Heart right ventricle (tissue), 16 donors: ENCODE results near the gene TMEM51. TPM values are rescaled to one million over a fixed set of nuclear protein-coding genes. Genes with fewer than 3 reads are reported as not detected.

Experiments
- ATAC-seq, 8 donors: fragments of 200-7000 bp; cut with Tn5 transposase; one replicate each; pipeline ENCODE4 v1.9.1; 2020; ENCODE audit warnings: mild to moderate bottlenecking in 8 of 8, moderate library complexity in 8 of 8, moderate number of reproducible peaks in 1 of 8
- DNase-seq, 2 donors: peaks; one replicate each; pipeline ENCODE4 v3.0.0-alpha.2; 2020
- H3K27ac ChIP-seq, 10 donors: fragments of 200-600 bp; sonication (generic) in 2 of 10; one replicate each; pipeline versions ENCODE4 v1.5.0 to v1.8.0; 2020 to 2022; ENCODE audit warnings: mild to moderate bottlenecking in 3 of 10
- H3K27me3 ChIP-seq, 7 donors: fragments of 200-600 bp; one replicate each; pipeline ENCODE4 v1.8.0; 2021 to 2022; ENCODE audit warnings: mild to moderate bottlenecking in 2 of 7
- H3K36me3 ChIP-seq, 9 donors: fragments of 200-600 bp; sonication (generic) in 1 of 9; one replicate each; pipeline versions ENCODE4 v1.5.0 to v1.8.0; 2020 to 2022; ENCODE audit warnings: mild to moderate bottlenecking in 2 of 9
- H3K4me1 ChIP-seq, 9 donors: fragments of 200-600 bp; sonication (generic) in 1 of 9; one replicate each; pipeline versions ENCODE4 v1.5.0 to v1.8.0; 2020 to 2022; ENCODE audit warnings: mild to moderate bottlenecking in 4 of 9
- H3K4me3 ChIP-seq, 10 donors: fragments of 200-600 bp; sonication (generic) in 2 of 10; one replicate each; pipeline versions ENCODE4 v1.5.0 to v1.8.0; 2020 to 2022; ENCODE audit warnings: mild to moderate bottlenecking in 7 of 10, moderate library complexity in 2 of 10
- H3K9me3 ChIP-seq, 11 donors: fragments of 200-600 bp in 10 of 11; sonication (generic) in 2 of 11; one replicate each; pipeline versions ENCODE4 v1.5.0 to v1.8.0; 2013 to 2022; ENCODE audit warnings: mild to moderate bottlenecking in 2 of 11, control low read depth in 1 of 11, moderate library complexity in 1 of 11
- whole genome bisulfite sequencing, 2 donors: extraction: QIAGEN DNeasy Blood & Tissue Kit; methylation state at CpG; one replicate each; pipeline ENCODE4 v1.1.7; 2013; ENCODE audit warnings: inconsistent platforms in 1 of 2; 5-methylcytosine and 5-hydroxymethylcytosine counted together
- intact Hi-C, 10 donors: fragments of 100-400 bp; cut with DNase I; formaldehyde crosslinking; loops; one replicate each; pipeline versions ENCODE4 v1.11.1 to v1.14.2; 2022
- polyA plus RNA-seq, 2 donors: library from polyadenylated mRNA; stranded (reverse); fragments of 200-250 nt; gene quantifications; one replicate each; pipeline ENCODE4 v1.2.3, GENCODE V29; 2013
- total RNA-seq, 10 donors: library from RNA; stranded (reverse); fragmentation: NEBNext Ultra II Directional in 3 of 10; extraction: Animal tissue kit (Norgen Biotek cat#: 25700) in 3 of 10; gene quantifications; one replicate each; pipeline versions ENCODE4 v1.2.1 to v1.2.4, GENCODE V29; 2021 to 2023
- TF ChIP-seq, protein P1 (sequence below), 9 donors: fragments of 200-600 bp; sonication (generic) in 2 of 9; IDR thresholded peaks; one replicate each; pipeline versions ENCODE4 v1.5.0 to v1.8.0; 2021 to 2022; ENCODE audit warnings: antibody characterized with exemption in 9 of 9, mild to moderate bottlenecking in 5 of 9, moderate library complexity in 1 of 9
- donor health status: Arrhythmogenic right ventricular cardiomyopathy.
- donor health status: ischemic (EF 13 %, LVEDD 7.1; RV severe dilation, severe dysfunction).
- donor health status: healthy with polysubstance abuse.
- donor health status: DM: no; HTN: yes; CAD: no.
- donor health status: DM: no; HTN: no; CAD: no.
- donor health status: ischemic (EF 25% LVEDD 6.9; RV normal size, moderate dysfunction).
- donor health status: ischemic (EF 25% LVEDD 5.7; RV mildly dilated, moderate dysfunction).
- donor health status: healthy.
- donor health status: DM: yes; HTN: yes; CAD: no.
- donor health status: Ischemic cardiomyopathy.
- donor health status: ischemic (EF 35%, LVEDD 5.7; RV mildly dilated, moderate dysfunction).
- donor health status: nonischemic (EF 11% LVEDD 7.7; RV severe dilation, severe dysfunction).
- donor health status: DM: yes; HTN: yes; CAD: no.
- donor health status: PGD.
- donor health status: ischemic (EF 29% LVEDD 5.4; RV normal size, mild dysfunction).
- donor health status: nonischemic (EF 23%, LVEDD 6.1; RV moderate dilation, normal function).

TMEM51 gene
- total and polyA plus RNA-seq, 12 donors, result 2.0 to 9.5 (median 3.2) TPM

DNA sequence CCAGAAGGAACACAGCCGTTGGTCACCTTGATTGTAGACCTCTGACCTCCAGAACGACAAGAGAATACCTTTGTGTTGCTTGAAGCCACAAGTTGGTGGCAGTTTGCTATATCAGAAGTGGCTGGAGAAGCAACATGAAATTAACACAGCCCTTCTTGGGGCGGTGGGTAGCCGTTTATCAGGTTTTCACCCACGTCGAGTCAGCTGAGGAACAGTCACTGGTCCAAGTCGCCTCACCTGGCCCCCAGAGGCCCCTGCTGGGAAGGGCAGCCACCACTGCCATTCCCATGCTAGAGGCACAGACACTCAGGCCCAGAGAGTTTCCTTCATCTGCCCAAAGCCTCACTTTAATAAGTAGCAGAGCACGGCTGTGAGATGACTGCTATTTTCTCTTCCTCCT lies 37.7 kb downstream of the TMEM51 start:
- no peak for DNase-seq
- intact Hi-C loops, result no loop called here
- Histone ChIP-seq H3K27ac (peak overlapping the region in 1 of 10 donors; percentile 9), H3K36me3 (no peaks in the 10 kb centered on the region), H3K27me3 (no peaks in the 10 kb centered on the region), H3K4me1 (peaks cover 0 to 28% (median 13%) of the 10 kb centered on the region in 9 donors), H3K4me3 (no peak overlapping the region), H3K9me3 (no peaks in the 10 kb centered on the region)
- 86 to 89% methylated on average over 8 of the region's 8 CpGs for WGBS, 2 donors
- ATAC-seq, result no peak
- TF ChIP-seq, protein P1, sequence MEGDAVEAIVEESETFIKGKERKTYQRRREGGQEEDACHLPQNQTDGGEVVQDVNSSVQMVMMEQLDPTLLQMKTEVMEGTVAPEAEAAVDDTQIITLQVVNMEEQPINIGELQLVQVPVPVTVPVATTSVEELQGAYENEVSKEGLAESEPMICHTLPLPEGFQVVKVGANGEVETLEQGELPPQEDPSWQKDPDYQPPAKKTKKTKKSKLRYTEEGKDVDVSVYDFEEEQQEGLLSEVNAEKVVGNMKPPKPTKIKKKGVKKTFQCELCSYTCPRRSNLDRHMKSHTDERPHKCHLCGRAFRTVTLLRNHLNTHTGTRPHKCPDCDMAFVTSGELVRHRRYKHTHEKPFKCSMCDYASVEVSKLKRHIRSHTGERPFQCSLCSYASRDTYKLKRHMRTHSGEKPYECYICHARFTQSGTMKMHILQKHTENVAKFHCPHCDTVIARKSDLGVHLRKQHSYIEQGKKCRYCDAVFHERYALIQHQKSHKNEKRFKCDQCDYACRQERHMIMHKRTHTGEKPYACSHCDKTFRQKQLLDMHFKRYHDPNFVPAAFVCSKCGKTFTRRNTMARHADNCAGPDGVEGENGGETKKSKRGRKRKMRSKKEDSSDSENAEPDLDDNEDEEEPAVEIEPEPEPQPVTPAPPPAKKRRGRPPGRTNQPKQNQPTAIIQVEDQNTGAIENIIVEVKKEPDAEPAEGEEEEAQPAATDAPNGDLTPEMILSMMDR (IDR thresholded peaks at IDR 0.05), result no peak

DNA sequence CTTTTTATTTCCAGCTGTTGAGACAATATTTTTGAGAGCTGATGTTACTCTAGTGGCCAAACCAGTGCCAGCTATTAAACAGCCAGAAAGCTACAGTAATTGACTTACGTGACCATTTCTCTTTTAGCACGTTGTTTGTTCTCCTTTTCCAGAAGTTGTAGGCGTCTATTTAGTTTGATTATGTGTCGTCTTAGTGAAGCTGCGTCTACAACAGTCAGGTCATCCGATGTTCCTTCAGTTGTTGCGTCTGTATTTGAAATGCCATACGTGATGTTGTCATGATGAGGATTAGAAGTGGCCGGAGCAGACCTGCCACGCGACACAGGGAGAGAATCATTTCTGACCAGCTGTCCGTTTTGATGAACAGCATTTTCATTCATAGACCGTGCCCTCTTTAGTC lies 38.2 kb downstream of the TMEM51 start:
- ATAC-seq (no peak), DNase-seq (no peak)
- intact Hi-C loops, result no loop called here
- H3K27me3 ChIP-seq, result no peaks in the 10 kb centered on the region
- H3K27ac ChIP-seq, result no peak overlapping the region
- peaks cover 0 to 28% (median 13%) of the 10 kb centered on the region in 9 donors for H3K4me1 ChIP-seq
- WGBS, 2 donors, result 82 to 85% methylated on average over 13 of the region's 13 CpGs
- H3K36me3 ChIP-seq, result no peaks in the 10 kb centered on the region
- TF ChIP-seq, protein P1 (IDR thresholded peaks at IDR 0.05), result no peak
- H3K9me3 ChIP-seq, result no peaks in the 10 kb centered on the region
- H3K4me3 ChIP-seq, result no peak overlapping the region

DNA sequence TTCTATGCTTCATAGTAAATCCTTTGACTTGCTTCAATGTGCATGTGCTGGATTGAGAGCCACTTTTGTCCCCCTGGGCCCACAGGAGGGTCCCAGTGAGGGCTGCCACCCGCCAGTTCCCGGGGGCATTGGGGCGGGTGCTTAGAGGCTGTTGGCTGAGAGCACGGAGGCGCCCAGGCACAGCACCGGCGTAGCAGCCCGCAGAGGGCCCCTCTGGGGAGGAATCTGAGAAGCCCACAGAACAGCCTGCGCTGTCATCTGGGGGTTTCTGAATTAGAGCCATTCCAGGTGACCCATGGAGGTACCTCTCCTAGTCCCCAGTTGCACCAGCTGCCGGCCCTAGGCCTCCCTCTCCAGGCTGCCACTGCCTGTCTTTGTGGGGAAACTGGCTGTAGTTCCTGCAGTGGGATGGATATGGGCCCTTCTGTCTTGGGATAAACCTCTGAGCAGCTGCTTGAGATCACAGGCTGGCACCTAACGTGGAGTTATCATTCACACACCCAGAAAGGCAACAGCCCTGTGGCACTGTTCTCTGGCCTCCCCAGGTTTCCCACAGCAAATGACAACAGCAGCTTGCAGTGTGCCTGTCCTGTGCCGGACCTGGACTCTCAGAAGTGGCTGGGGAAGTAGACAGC lies 39.5 kb downstream of the TMEM51 start:
- Histone ChIP-seq H3K27ac (no peak overlapping the region), H3K36me3 (no peaks in the 10 kb centered on the region), H3K9me3 (no peaks in the 10 kb centered on the region), H3K27me3 (no peaks in the 10 kb centered on the region), H3K4me3 (no peak overlapping the region), H3K4me1 (peaks cover 0 to 21% (median 8%) of the 10 kb centered on the region in 9 donors)
- ATAC-seq (no peak), DNase-seq (no peak)
- intact Hi-C loops, result no loop called here
- TF ChIP-seq, protein P1 (IDR thresholded peaks at IDR 0.05), result no peak
- WGBS, 2 donors, result 84 to 85% methylated on average over 12 of the region's 12 CpGs

DNA sequence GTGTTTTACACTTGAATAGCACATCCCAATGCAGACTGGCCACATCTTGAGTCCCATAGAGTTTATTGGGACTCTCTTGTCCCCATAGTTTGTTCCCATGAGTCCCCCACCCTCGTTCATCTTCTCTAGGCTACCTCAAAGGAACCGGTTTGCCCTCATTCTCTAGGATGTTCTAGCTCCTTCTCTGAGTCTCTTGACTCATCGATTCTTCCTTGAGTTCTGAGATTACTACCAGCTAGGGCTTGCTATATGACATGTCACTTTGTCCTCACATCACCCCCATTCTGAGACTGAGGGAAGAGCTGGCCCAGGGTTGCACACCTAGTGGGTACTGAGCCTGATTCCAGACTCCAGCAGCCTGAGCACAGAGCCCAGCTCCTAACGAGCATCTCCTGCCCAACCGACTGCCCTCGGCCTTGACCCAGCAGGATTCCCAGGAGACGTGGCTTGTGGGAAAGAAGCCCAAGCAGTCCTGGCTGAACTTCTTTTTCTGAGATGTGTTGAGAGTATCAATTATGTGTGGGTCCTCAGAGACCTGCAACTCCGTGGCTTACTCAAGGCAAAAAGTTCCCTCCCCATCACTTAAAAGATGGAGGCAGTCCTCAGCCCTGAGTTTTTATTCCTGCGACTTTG lies 42.0 kb downstream of the TMEM51 start:
- WGBS, 2 donors, result 64 to 69% methylated on average over 9 of the region's 9 CpGs
- no peak overlapping the region for H3K4me3 ChIP-seq
- peak in 1 of 2 donors; percentile 52 for DNase-seq
- H3K27ac ChIP-seq, result no peak overlapping the region
- H3K36me3 ChIP-seq, result no peaks in the 10 kb centered on the region
- intact Hi-C loops, result loop anchor here in 1 of 10 donors (2.0 kb wide), 1 partner anchor 39 kb away; no protein-coding TSS in a partner anchor
- H3K27me3 ChIP-seq, result no peaks in the 10 kb centered on the region
- peak in 6 of 8 donors; percentile 23 to 56 (median 42) for ATAC-seq
- H3K4me1 ChIP-seq, result peaks cover 0 to 9% (median 0%) of the 10 kb centered on the region in 9 donors
- TF ChIP-seq, protein P1 (IDR thresholded peaks at IDR 0.05), result no peak
- no peaks in the 10 kb centered on the region for H3K9me3 ChIP-seq
